CD4-positive, alpha-beta T cell treated with Interleukin-17A for 4 hours (primary cell): ENCODE data around the gene CCDC183.
"Not testable (repeated sequence)": the region's sequence is repeated elsewhere in the genome, so short reads cannot be mapped to it uniquely, and the experiment has no call there.

Experiments
- DNase-seq: peaks from one replicate; pipeline ENCODE4 v3.0.0-alpha.2; 2020; ENCODE audit warnings: mixed read lengths

Gene CCDC183

DNA sequence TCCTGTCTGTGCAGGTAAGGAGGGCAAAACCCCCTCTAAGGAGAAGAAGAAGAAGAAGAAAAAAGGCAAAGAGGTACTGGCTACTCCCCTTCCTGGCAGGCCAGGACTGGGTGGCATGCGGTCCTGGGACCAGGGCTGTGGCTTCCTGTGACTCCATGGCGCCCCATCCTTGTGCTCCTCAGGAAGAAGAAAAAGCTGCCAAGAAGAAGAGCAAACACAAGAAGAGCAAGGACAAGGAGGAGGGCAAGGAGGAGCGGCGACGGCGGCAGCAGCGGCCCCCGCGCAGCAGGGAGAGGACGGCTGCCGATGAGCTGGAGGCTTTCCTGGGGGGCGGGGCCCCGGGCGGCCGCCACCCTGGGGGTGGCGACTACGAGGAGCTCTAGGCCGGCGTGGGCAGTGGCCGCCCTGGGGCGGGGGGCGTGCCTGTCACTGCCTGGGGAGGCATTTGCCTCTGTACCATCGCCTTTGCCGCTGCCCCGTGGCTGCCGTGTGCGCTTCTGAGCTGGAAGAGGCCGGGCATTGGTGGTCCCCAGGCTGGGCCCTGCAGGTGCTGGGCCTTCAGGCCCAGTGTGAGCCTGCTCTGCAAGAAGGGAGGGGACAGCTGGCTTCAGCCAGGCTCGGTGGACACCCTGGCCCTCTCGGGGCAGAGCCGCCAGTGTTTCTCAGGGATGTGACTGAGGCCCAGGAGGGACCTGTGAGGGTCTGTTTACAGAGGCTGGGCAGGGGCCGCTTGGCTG is 44.2 kb downstream of the CCDC183 start:
- no peak for DNase-seq

- DNase-seq, result no peak
Observed at GRCh38 chr9:136840877-136841645, 44.9 kb downstream of the CCDC183 start.

GRCh38 chr9:136841646-136842379 is 45.7 kb downstream of the CCDC183 start:
- not testable (repeated sequence) for DNase-seq

- peak; percentile 81 for DNase-seq
Observed at GRCh38 chr9:136842380-136842948, 46.3 kb downstream of the CCDC183 start, which contains the start of gene AJM1. Gene AJM1 (plus strand): TSS chr9:136842478. CDS start chr9:136844415, 1,937 bp downstream.

DNA sequence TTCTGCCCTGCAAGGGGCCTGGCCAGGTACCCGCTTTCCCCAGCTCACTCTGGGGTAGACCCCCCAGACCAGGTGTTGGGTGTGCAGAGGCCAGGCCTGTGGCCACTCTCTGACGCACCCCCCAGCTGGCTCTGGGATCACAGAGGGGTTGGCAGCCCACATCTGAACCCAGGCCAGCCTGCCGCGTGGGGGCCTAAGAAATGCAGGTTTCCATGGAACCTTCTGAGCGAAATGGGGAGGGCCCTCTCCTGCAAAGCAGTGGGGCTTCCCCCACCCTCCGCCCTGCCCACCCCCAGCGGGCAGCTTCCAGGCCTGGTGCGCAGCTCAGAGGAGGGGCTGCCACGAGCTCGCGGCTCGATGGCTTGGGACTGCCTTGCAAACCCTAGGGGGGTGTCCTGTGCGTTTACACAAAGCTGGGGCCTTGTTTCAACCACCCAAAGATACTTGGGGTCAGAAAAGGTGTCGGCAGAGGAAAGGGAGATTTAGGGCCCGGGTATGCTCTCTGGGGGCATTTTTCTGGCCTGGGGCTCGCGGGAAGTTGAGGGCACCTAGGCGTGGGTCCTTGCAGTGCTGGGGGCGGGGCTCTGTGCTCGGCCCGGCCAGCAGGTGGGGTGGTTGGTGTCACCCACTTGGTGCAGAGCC is 47.1 kb downstream of the CCDC183 start:
- DNase-seq, result not testable (repeated sequence)

DNA sequence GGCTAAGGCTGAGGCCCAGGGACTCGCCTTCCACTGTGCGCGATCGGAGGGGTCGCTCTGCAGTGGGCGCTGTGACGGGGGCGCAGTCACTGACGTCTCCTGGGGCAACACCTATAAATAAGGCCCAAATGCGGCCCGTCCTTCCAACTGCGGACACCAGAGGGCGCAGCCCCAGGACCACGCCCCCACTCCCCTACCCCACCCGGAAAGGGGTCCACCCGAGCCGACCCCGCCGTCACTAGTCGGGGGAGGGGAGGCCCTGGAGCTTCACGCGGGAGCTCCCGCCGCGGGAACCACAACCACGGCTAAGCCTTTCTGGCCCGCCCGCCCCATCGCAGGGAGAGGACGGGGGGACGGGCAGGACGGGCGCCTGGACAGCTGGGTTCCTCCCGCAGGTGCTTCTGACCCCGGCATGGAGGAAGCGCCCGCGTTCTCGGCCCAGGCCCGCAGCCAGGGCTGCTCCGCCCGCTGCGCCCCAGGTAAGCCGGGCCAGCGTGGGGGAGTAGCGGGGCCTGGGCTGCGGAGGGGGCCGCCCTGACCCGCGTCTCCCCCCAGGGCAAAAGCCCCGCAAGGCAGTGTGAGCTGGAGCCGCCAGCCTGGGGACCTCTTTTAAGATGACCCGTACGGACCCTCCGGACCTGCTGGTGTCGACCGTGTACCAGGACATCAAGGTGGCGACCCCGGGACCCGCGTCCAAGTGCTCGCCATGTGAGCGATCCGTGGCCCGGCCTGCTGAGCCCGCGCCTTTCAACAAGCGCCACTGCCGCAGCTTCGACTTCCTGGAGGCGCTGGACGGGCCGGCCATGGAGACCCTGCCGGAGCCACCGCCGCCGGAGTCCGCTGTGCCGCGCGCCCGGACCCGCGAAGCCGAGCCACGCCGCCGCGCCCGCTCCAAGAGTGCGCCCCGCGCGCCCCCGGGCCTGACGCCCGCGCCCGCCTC is 47.9 kb downstream of the CCDC183 start:
- DNase-seq, result peak; percentile 68

GRCh38 chr9:136844761-136845464 is 48.8 kb downstream of the CCDC183 start:
- no peak for DNase-seq

GRCh38 chr9:136845465-136846260 is 49.5 kb downstream of the CCDC183 start:
- DNase-seq, result no peak

DNA sequence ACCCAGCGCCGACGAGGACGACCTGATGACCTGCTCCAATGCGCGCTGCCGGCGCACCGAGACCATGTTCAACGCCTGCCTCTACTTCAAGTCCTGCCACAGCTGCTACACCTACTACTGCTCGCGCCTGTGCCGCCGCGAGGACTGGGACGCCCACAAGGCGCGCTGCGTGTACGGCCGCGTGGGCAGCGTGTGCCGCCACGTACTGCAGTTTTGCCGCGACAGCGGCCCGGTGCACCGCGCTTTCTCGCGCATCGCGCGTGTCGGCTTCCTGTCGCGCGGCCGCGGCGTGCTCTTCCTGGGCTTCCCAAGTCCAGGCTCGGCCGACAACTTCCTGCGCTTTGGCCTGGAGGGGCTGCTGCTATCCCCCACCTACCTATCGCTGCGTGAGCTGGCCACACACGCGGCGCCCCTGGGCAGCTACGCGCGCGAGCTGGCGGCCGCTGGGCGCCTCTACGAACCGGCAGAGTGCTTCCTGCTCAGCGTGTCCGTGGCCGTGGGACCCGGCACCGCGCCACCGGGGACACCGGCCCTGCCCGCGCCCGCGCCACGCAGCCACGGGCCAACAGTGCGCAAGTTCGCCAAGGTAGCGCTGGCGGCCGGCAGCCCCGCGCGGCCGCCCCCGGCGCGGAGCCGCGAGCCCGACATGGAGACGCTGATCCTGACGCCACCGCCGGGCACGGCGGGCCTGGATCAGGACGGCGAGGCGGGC is 50.4 kb downstream of the CCDC183 start:
- no peak for DNase-seq

DNA sequence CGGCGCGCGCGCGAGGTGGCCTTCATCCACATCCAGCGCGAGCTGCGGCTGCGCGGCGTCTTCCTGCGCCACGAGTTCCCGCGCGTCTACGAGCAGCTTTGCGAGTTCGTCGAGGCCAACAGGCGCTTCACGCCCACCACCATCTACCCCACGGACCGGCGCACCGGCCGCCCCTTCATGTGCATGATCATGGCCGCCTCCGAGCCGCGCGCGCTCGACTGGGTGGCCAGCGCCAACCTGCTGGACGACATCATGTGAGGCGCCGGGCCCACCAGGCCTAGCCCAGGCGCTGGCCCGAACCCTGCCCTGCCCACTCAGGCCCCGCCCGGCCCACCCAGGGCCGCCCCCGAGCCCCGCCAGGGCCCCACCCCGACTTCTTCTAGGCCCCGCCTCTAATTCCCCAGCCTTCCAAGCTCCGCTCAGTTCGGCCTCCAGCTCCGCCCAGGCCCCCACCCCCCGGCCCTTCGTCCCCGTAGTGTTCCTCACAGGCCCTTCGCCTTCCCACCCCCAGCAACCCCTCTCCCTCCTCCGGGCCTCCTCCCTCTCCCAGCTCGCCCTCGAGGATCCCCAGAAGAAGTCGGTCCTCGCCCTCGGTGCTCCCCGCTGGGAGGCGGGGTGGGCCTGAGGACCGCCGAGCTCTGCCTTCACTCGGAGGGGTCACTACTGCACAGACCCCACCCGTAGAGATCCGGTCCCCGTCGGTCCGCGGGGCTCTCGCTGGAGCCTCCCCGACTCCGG is 51.1 kb downstream of the CCDC183 start:
- DNase-seq, result peak; percentile 22

DNA sequence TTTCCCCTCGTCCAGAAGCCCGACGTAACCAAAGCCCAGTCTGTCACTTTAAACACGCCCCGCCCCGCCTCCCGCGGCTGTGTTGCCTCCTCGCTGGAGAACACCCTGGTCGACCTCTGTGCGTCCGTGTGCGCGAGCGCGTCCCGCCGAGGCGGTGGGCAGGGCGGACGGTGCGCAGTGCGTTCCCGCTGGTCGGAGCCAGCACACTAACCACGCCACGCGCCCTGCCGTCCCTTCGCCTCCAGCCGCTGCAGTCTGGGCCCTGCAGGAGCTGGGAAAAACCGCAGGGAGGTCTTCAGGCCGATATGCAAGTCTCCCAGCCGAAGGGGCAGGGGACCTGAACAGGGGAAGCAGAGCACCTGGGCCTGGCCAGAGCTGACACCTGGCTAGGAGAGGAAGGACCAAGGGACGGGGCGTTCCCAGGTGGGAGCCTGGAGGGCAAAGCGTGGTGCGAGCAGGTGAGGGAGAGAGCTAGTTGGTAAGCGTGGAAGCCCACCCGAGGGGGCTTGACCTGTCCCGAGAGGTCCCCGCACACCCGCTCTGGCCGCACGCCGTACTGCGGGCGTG is 51.8 kb downstream of the CCDC183 start:
- DNase-seq, result peak; percentile 72

GRCh38 chr9:136848393-136849037 is 52.4 kb downstream of the CCDC183 start:
- peak; percentile 42 for DNase-seq

DNA sequence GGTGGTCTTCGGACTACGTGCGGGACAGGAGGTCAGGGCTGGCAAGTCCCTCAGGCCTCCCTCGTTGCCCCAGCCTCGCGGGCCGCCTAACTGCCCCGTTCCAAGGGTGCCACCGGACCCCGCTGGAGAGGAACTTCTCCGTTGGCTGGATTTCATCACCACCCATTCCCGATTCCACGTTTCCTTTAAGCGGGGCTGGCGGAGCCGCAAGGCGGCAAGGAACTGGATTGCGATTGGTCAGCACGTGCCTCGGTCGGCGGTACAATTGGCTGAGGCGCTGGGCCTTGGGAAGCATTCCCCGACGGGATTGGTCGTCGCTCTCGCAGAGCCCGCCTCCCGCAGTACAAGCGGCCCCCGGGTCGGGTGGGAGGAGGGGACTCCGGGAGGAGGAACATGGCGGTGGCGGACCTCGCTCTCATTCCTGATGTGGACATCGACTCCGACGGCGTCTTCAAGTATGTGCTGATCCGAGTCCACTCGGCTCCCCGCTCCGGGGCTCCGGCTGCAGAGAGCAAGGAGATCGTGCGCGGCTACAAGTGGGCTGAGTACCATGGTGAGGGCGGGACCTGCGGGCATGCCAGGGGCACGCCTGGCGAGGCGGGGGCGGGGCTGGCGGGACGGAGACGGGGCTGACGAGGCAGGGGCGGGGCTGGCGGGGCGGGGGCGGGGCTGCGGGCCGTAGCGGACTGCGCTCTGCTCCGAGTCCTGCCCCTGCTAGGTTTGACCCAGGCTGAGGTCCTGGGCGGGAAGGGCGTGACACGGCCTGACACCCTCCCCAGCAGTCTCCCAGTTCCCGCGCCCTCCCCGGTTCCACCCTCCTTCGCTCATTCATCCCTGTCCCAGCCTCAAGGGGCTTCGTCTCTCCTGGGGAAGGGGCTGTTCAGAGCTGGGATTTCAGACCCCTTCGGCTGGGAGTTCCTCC is 53.2 kb downstream of the CCDC183 start, which contains the start of gene PHPT1:
TSS of gene PHPT1 (plus strand) at position 372 of the 922 bp plus-strand sequence. CDS start at position 394, 22 bp downstream.
- DNase-seq, result peak; percentile 96

- no peak for DNase-seq
Observed at GRCh38 chr9:136849960-136850865, 54.1 kb downstream of the CCDC183 start.
